ENCODE results near the gene BGN.

DNA sequence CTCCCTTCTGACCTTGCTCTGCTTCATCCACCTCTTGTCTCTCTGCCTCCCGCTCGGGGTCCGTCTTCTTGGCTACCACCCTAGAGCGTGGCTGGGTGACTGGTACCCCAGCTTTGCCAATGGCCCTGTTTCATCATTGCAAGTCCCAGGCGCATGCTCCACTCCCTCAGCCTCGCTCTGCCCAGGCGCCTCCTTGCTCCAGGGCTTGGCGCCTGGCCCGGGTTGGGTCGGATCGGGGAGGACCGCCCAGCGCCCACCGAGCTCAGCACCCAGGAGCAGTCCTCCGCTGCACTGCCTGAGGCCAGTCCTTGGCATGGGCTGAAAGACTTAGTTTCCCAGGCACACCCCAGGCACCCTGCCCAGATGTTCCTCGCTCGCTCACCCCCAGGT, 577 bp downstream of the BGN start:
- no peak for TF ChIP-seq EZH2 (IDR thresholded peaks at IDR 0.05; ENCODE audit: borderline replicate concordance, insufficient read depth, low read depth, low read length, poor library complexity, severe bottlenecking)
- TF ChIP-seq, protein P1, sequence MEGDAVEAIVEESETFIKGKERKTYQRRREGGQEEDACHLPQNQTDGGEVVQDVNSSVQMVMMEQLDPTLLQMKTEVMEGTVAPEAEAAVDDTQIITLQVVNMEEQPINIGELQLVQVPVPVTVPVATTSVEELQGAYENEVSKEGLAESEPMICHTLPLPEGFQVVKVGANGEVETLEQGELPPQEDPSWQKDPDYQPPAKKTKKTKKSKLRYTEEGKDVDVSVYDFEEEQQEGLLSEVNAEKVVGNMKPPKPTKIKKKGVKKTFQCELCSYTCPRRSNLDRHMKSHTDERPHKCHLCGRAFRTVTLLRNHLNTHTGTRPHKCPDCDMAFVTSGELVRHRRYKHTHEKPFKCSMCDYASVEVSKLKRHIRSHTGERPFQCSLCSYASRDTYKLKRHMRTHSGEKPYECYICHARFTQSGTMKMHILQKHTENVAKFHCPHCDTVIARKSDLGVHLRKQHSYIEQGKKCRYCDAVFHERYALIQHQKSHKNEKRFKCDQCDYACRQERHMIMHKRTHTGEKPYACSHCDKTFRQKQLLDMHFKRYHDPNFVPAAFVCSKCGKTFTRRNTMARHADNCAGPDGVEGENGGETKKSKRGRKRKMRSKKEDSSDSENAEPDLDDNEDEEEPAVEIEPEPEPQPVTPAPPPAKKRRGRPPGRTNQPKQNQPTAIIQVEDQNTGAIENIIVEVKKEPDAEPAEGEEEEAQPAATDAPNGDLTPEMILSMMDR (IDR thresholded peaks at IDR 0.05), result no peak
